Gastrocnemius medialis (tissue), 4 donors: ENCODE data around the gene MPRIP.

Experiments
- POLR2A ChIP-seq, 2 donors: fragments of 450-650 bp; IDR thresholded peaks; one replicate each; pipeline ENCODE4 v1.6.1; 2017; ENCODE audit warnings: antibody characterized with exemption in 2 of 2, mild to moderate bottlenecking in 2 of 2, moderate library complexity in 2 of 2
- TF ChIP-seq, protein P1 (sequence below), 5 experiments: fragments of 450-650 bp in 3 of 5; fragments of 200-600 bp in 2 of 5; sonication (generic) in 2 of 5; IDR thresholded peaks in 4 of 5; conservative IDR thresholded peaks in 1 of 5; 1 replicate in 4 of 5; 2 replicates in 1 of 5; pipeline ENCODE4 v1.5.1; 2016 to 2019; ENCODE audit warnings: antibody characterized with exemption in 5 of 5, mild to moderate bottlenecking in 3 of 5, moderate library complexity in 3 of 5

DNA sequence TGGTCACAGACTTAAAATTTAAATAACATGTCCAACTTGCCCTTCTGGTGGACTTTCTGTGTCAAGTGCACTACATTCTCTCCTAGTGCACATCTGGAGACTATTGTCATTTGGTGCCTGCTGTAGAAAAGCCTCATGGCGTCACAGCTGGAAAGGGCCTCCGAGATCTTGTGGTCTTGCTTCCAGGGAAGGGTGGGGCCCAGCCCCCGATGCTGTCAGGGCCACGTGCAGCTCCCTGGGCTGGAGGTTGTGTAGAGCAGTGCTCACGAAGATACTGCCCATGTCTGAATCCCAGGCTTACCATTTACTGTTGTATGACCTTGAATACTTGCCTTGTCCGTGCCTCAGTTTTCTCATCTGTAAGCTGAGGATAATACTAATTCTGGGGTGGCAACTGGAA, 6.8 kb upstream of the MPRIP start:
- TF ChIP-seq, protein P1, sequence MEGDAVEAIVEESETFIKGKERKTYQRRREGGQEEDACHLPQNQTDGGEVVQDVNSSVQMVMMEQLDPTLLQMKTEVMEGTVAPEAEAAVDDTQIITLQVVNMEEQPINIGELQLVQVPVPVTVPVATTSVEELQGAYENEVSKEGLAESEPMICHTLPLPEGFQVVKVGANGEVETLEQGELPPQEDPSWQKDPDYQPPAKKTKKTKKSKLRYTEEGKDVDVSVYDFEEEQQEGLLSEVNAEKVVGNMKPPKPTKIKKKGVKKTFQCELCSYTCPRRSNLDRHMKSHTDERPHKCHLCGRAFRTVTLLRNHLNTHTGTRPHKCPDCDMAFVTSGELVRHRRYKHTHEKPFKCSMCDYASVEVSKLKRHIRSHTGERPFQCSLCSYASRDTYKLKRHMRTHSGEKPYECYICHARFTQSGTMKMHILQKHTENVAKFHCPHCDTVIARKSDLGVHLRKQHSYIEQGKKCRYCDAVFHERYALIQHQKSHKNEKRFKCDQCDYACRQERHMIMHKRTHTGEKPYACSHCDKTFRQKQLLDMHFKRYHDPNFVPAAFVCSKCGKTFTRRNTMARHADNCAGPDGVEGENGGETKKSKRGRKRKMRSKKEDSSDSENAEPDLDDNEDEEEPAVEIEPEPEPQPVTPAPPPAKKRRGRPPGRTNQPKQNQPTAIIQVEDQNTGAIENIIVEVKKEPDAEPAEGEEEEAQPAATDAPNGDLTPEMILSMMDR (IDR thresholded peaks at IDR 0.05 in 4 of 5, conservative IDR thresholded peaks at IDR 0.05 in 1 of 5) = no peak
- no peak for TF ChIP-seq POLR2A (IDR thresholded peaks at IDR 0.05)
